HepG2 (cell line): ENCODE data around the gene NCAPD2. TPM values are rescaled to one million over a fixed set of nuclear protein-coding genes. Genes with fewer than 3 reads are reported as not detected.
A peak's percentile ranks its signal among the peaks of the same experiment; 100 is the strongest.
"Not testable (repeated sequence)": the region's sequence is repeated elsewhere in the genome, so short reads cannot be mapped to it uniquely, and the experiment has no call there.

Experiments
- ATAC-seq: fragments of 200-7000 bp; cut with Tn5 transposase; 3 replicates; pipeline ENCODE4 v1.9.1; 2020; ENCODE audit warnings: mild to moderate bottlenecking, moderate library complexity
- BruUV-seq: library from RNA; stranded (reverse); fragments of 400-500 nt; replicated peaks from 2 replicates; lab custom pipeline; 2021; lab: Mats Ljungman, UMichigan
- CTCF ChIA-PET: fragments of 300-600 bp; formaldehyde crosslinking; extraction: SDS; loops from one replicate; lab custom pipeline; 2021; ENCODE audit warnings: low total read pairs, inconsistent platforms, low intra/inter-chr PET ratio; lab: Yijun Ruan, JAX
- POLR2A ChIA-PET: fragments of 350-600 bp; sonication (Branson Sonifier 250); formaldehyde crosslinking; loops from one replicate; lab custom pipeline; 2020; ENCODE audit warnings: antibody characterized with exemption, inconsistent platforms; lab: Yijun Ruan, JAX
- DNase-seq: peaks from one replicate; pipeline ENCODE4 v3.0.0-alpha.2; 2015; ENCODE audit warnings: low spot score
- FAIRE-seq: peaks from 3 replicates; lab custom pipeline; 2011; peaks lifted over from hg19 to GRCh38; lab: Jason Lieb, UNC
- H2AFZ ChIP-seq: one replicate; pipeline ENCODE4 v1.6.1; 2011; ENCODE audit warnings: low read length, inconsistent platforms
- H3K27ac ChIP-seq: fragments of 300-600 bp; 3 replicates; pipeline ENCODE4 v1.8.0; 2011; ENCODE audit warnings: mixed run types, mild to moderate bottlenecking, mixed read lengths, low read length, inconsistent platforms; ENCODE audit not compliant: insufficient read depth; ENCODE audit errors: extremely low read length
- H3K27me3 ChIP-seq, 2 experiments: fragments of 200-600 bp in 1 of 2; 2 replicates in 1 of 2; 3 replicates in 1 of 2; pipeline versions ENCODE4 v1.6.0 to v1.8.0; 2011; ENCODE audit warnings: low read length in 2 of 2, mild to moderate bottlenecking in 2 of 2, moderate library complexity in 2 of 2, inconsistent platforms in 1 of 2; ENCODE audit not compliant: insufficient read depth in 2 of 2, control insufficient read depth in 1 of 2
- H3K36me3 ChIP-seq, 2 experiments: fragments of 200-600 bp in 1 of 2; replicated peaks in 1 of 2; 2 replicates in 1 of 2; 3 replicates in 1 of 2; pipeline versions ENCODE4 v1.5.1 to v1.8.0; 2011; ENCODE audit warnings: low read length in 2 of 2, inconsistent platforms in 1 of 2; ENCODE audit not compliant: insufficient read depth in 2 of 2, control insufficient read depth in 1 of 2
- H3K4me1 ChIP-seq: 2 replicates; pipeline ENCODE4 v1.5.1; 2012; ENCODE audit warnings: low read length, inconsistent platforms; ENCODE audit not compliant: insufficient read depth
- H3K4me2 ChIP-seq: 2 replicates; pipeline ENCODE4 v1.6.0; 2011; ENCODE audit warnings: low read depth, low read length, inconsistent platforms
- H3K4me3 ChIP-seq, 3 experiments: fragments of 200-600 bp in 1 of 3; sonication (generic), shearing (Covaris generic) in 1 of 3; replicated peaks in 1 of 3; 2 replicates each; pipeline ENCODE4 v1.5.1; 2011 to 2016; ENCODE audit warnings: low read length in 3 of 3, inconsistent platforms in 2 of 3, low read depth in 2 of 3, mild to moderate bottlenecking in 2 of 3, control low read depth in 1 of 3, mixed read lengths in 1 of 3; ENCODE audit not compliant: insufficient read depth in 1 of 3
- H3K79me2 ChIP-seq: one replicate; pipeline ENCODE4 v1.6.1; 2011; ENCODE audit warnings: low read length, inconsistent platforms; ENCODE audit not compliant: insufficient read depth
- H3K9ac ChIP-seq: 2 replicates; pipeline ENCODE4 v1.6.0; 2011; ENCODE audit warnings: mild to moderate bottlenecking, low read depth, low read length, inconsistent platforms; ENCODE audit not compliant: insufficient read depth
- H3K9me3 ChIP-seq: 2 replicates; pipeline ENCODE4 v1.5.1; 2012; ENCODE audit warnings: mild to moderate bottlenecking, low read length
- H4K20me1 ChIP-seq: 2 replicates; pipeline ENCODE4 v1.6.0; 2011; ENCODE audit warnings: inconsistent platforms, mild to moderate bottlenecking, low read length, moderate library complexity; ENCODE audit not compliant: insufficient read depth
- GABPA ChIP-seq, 2 experiments: IDR thresholded peaks; 2 replicates each; pipeline ENCODE4 v1.6.1; 2011 to 2016; ENCODE audit warnings: low read depth in 2 of 2, low read length in 1 of 2, missing biosample characterization in 1 of 2, missing genetic modification characterization in 1 of 2
- GABPB1 ChIP-seq: IDR thresholded peaks from 2 replicates; pipeline ENCODE4 v1.6.1; 2016; ENCODE audit warnings: mild to moderate bottlenecking, missing genetic modification reagents, moderate library complexity, missing compliant biosample characterization
- GFI1 ChIP-seq: sonication (generic); formaldehyde crosslinking; IDR thresholded peaks from 2 replicates; pipeline ENCODE4 v1.5.0; 2020; ENCODE audit warnings: missing genetic modification reagents, mild to moderate bottlenecking, borderline replicate concordance
- STAG1 ChIP-seq: sonication (generic); formaldehyde crosslinking; IDR thresholded peaks from 2 replicates; pipeline ENCODE4 v1.4.0; 2020; ENCODE audit warnings: missing genetic modification reagents
- ZFP36 ChIP-seq: fragments of 150-350 bp; IDR thresholded peaks from 2 replicates; pipeline ENCODE4 v1.6.1; 2018; ENCODE audit warnings: borderline replicate concordance, low read length, low read depth; ENCODE audit not compliant: partially characterized antibody
- ZNF264 ChIP-seq: sonication (generic); formaldehyde crosslinking; IDR thresholded peaks from 2 replicates; pipeline ENCODE4 v1.4.0; 2020; ENCODE audit warnings: missing genetic modification reagents
- WGBS: methylation state at CpG from one replicate; pipeline ENCODE4 v1.1.6; 2017; ENCODE audit warnings: low lambda C conversion rate; 5-methylcytosine and 5-hydroxymethylcytosine counted together
- in situ Hi-C: cut with HindIII; loops from 2 replicates; pipeline ENCODE4 v1.10.0; 2017; ENCODE audit warnings: low pct_unique_long_range_greater_than_20kb; ENCODE audit not compliant: extremely low pct_ligation_motif_present
- intact Hi-C: fragments of 100-400 bp; cut with micrococcal nuclease; formaldehyde crosslinking; loops from one replicate; pipeline ENCODE4 v1.10.0; 2022; ENCODE audit not compliant: unreplicated experiment
- polyA plus RNA-seq, 8 experiments: library from polyadenylated mRNA; depleted of rRNA in 3 of 8; stranded (reverse) in 7 of 8; unstranded in 1 of 8; fragments of >200 nt; fragmentation: Illumina TruSeq in 4 of 8; extraction: Trizol in 4 of 8; gene quantifications; 2 replicates each; pipeline versions ENCODE4 v1.2.1 to v1.2.3, GENCODE V29; 2011 to 2016; ENCODE audit warnings: low read depth in 4 of 8, missing spikeins in 1 of 8, mixed read lengths in 1 of 8; ENCODE audit not compliant: insufficient read depth in 1 of 8
- total RNA-seq, 5 experiments: library from RNA; depleted of rRNA; stranded (reverse); fragments of >200 nt; fragmentation: Illumina TruSeq; extraction: Trizol; gene quantifications; 2 replicates each; pipeline ENCODE4 v1.2.3, GENCODE V29; 2016; ENCODE audit warnings: low read depth in 1 of 5
- TF ChIP-seq, protein P1 (sequence below): sonication (generic); formaldehyde crosslinking; IDR thresholded peaks from 2 replicates; pipeline ENCODE4 v1.4.0; 2020; ENCODE audit warnings: missing genetic modification reagents, mild to moderate bottlenecking, borderline replicate concordance
- TF ChIP-seq, protein P2 (sequence below): sonication (generic); formaldehyde crosslinking; IDR thresholded peaks from 2 replicates; pipeline ENCODE4 v1.5.0; 2020; ENCODE audit warnings: mild to moderate bottlenecking, missing genetic modification reagents, moderate library complexity

Gene NCAPD2
- total and polyA plus RNA-seq, 2 of the 13 experiments (the other 11 are each of a cell fraction or from before 2014, with no cell fraction given) = 51.1 to 65.6 TPM

DNA sequence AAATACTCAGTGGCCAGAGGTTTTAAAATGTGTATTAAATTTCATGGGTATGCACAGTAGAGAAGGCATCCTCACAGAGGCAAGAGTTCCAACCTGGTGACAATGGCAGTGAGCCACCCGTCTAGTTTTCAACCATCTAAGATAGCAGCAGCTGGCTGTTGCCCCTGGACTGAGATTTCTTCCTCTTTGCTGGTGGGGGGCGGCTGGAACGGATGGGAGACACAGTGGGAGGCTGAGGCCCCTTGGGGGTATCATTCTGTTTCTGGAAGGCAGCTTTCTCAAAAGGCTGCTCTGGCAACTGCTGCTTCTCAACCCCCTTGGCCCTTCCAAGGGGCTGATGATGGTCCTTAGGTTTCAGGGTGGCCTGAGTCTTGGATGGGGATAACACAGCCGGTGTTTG lies 63.0 kb downstream of the NCAPD2 start:
- ATAC-seq (no peak), DNase-seq (no peak), FAIRE-seq (no peak)
- no peaks in the 10 kb centered on the region; a peak in 1 of 5 replicates for H3K27me3 ChIP-seq
- ChIA-PET CTCF (no interaction called here), POLR2A (interaction anchor here (1.1 to 9.6 kb wide), 5 partner anchors 9 to 22 kb away, joined by 3 to 108 read pairs (median 7); partner anchors contain the start of gene NOP2)
- intact Hi-C loops (loop anchor here (5.0 kb wide), 2 partner anchors 130 to 135 kb away; partner anchors contain the start of gene ZNF384), in situ Hi-C loops (no loop called here)
- H3K9me3 ChIP-seq = no peaks in the 10 kb centered on the region
- peaks cover 7% of the 10 kb centered on the region; the same call in 1 of the 2 replicates for H4K20me1 ChIP-seq
- no peak overlapping the region for H3K4me2 ChIP-seq
- H3K9ac ChIP-seq = no peak overlapping the region
- H3K4me3 ChIP-seq = no peak overlapping the region
- H3K4me1 ChIP-seq = peaks cover 31% of the 10 kb centered on the region
- WGBS = 100% methylated on average over 2 of the region's 4 CpGs
- peak overlapping the region; percentile 11 for H3K27ac ChIP-seq
- peaks cover 23 to 45% of the 10 kb centered on the region in 2 experiments for H3K36me3 ChIP-seq
- TF ChIP-seq ZFP36 (no peak), ZNF264 (CRISPR knock-in tag) (no peak)
- H3K79me2 ChIP-seq = peaks cover 37% of the 10 kb centered on the region
- H2AFZ ChIP-seq = no peak overlapping the region
- BruUV-seq = TSS peak; percentile 45

DNA sequence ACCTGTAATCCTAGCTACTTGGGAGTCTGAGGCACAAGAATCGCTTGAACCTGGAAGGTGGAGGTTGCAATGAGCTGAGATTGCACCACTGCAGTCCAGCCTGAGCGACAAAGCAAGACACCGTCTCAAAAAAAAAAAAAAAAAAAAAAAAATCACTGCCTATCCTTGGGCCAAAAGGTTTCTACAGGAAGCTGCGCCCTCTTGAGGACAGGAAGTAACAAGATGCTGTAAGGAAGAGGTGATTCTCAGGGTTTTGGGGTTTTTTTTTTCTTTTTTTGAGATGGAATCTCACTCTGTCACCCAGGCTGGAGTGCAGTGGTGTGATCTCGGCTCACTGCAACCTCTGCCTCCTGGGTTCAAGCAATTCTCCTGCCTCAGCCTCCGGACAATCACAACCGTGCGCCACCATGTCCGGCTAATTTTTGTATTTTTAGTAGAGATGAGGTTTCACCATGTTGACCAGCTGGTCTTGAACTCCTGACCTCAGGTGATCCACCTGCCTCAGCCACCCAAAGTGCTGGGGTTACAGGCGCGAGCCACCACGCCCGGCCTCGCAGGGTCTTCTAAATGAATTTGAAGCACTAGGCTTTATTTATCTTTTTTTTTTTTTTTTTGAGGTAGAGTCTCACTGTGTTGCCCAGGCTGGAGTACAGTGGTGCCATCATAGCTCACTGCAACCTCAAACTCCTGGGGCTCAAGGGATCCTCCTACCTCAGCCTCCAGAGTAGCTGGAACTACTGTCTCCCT lies 64.3 kb downstream of the NCAPD2 start:
- H3K9ac ChIP-seq; in situ Hi-C loops; H4K20me1 ChIP-seq; TF ChIP-seq GABPA (IDR thresholded peaks at IDR 0.05; ENCODE audit: low read depth, low read length): not testable (repeated sequence)
- TF ChIP-seq STAG1 (0 out of 2 replicates have a peak, but pooled peaks have one; percentile 16), GFI1 (CRISPR knock-in tag) (peak; percentile 92), GABPB1 (peak; percentile 27; the same call in 1 of the 2 replicates), GABPA (CRISPR knock-in tag; IDR thresholded peaks at IDR 0.05; ENCODE audit: low read depth) (peak; percentile 65)
- TF ChIP-seq, protein P1, sequence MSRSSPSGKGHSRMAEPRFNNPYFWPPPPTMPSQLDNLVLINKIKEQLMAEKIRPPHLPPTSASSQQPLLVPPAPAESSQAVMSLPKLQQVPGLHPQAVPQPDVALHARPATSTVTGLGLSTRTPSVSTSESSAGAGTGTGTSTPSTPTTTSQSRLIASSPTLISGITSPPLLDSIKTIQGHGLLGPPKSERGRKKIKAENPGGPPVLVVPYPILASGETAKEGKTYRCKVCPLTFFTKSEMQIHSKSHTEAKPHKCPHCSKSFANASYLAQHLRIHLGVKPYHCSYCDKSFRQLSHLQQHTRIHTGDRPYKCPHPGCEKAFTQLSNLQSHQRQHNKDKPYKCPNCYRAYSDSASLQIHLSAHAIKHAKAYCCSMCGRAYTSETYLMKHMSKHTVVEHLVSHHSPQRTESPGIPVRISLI (CRISPR knock-in tag) = peak; percentile 93
- TF ChIP-seq, protein P2, sequence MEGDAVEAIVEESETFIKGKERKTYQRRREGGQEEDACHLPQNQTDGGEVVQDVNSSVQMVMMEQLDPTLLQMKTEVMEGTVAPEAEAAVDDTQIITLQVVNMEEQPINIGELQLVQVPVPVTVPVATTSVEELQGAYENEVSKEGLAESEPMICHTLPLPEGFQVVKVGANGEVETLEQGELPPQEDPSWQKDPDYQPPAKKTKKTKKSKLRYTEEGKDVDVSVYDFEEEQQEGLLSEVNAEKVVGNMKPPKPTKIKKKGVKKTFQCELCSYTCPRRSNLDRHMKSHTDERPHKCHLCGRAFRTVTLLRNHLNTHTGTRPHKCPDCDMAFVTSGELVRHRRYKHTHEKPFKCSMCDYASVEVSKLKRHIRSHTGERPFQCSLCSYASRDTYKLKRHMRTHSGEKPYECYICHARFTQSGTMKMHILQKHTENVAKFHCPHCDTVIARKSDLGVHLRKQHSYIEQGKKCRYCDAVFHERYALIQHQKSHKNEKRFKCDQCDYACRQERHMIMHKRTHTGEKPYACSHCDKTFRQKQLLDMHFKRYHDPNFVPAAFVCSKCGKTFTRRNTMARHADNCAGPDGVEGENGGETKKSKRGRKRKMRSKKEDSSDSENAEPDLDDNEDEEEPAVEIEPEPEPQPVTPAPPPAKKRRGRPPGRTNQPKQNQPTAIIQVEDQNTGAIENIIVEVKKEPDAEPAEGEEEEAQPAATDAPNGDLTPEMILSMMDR (CRISPR knock-in tag) = peak; percentile 51
- TF ChIP-seq, all 625 proteins: peak for 6; not testable (repeated sequence) for 619
- ATAC-seq, BruUV-seq, CTCF ChIA-PET, H3K27ac ChIP-seq, H3K9me3 ChIP-seq, H3K27me3 ChIP-seq, FAIRE-seq, H3K4me3 ChIP-seq, H2AFZ ChIP-seq, H3K4me2 ChIP-seq: not testable (repeated sequence)
- Histone ChIP-seq H3K79me2 (peaks cover 31% of the 10 kb centered on the region), H3K4me1 (peaks cover 18% of the 10 kb centered on the region), H3K36me3 (peaks cover 31 to 52% of the 10 kb centered on the region in 2 experiments)
- DNase-seq = peak; percentile 46
- POLR2A ChIA-PET = interaction anchor here (0.7 to 9.6 kb wide), 6 partner anchors 7 to 55 kb away, joined by 3 to 108 read pairs (median 6); partner anchors contain the start of genes GAPDH and NOP2
- intact Hi-C loops = loop anchor here (5.0 kb wide), 2 partner anchors 129 to 136 kb away; partner anchors contain the start of gene ZNF384
- WGBS = 90% methylated on average over 14 of the region's 14 CpGs
